SK-N-SH treated with all-trans-retinoic acid at 6 μM for 48 hours (cell line): ENCODE data around the gene GABPB2.

Experiments
- ATAC-seq: fragments of 200-7000 bp; cut with Tn5 transposase; 3 replicates; pipeline ENCODE4 v1.9.1; 2020; ENCODE audit warnings: mild to moderate bottlenecking, moderate library complexity
- ARNTL ChIP-seq: fragments of 450-650 bp; formaldehyde crosslinking; IDR thresholded peaks from 2 replicates; pipeline ENCODE4 v1.5.0; 2020; ENCODE audit warnings: low read depth, mild to moderate bottlenecking, moderate library complexity, borderline replicate concordance
- CREB5 ChIP-seq: fragments of 250-450 bp; sonication (Bioruptor Pico); IDR thresholded peaks from 2 replicates; pipeline ENCODE4 v1.5.1; 2020; ENCODE audit warnings: low read depth, mild to moderate bottlenecking, moderate library complexity
- CSDC2 ChIP-seq: fragments of 250-450 bp; sonication (Bioruptor Pico); IDR thresholded peaks from 2 replicates; pipeline ENCODE4 v1.5.0; 2020; ENCODE audit warnings: mild to moderate bottlenecking, moderate library complexity
- CSRNP3 ChIP-seq: fragments of 250-450 bp; sonication (Bioruptor Pico); IDR thresholded peaks from 2 replicates; pipeline ENCODE4 v1.5.1; 2021; ENCODE audit warnings: mild to moderate bottlenecking, moderate library complexity
- ESRRG ChIP-seq: fragments of 250-450 bp; sonication (Bioruptor Pico); IDR thresholded peaks from 2 replicates; pipeline ENCODE4 v1.6.1; 2021; ENCODE audit warnings: mild to moderate bottlenecking
- GLIS3 ChIP-seq: fragments of 250-450 bp; sonication (Bioruptor Pico); IDR thresholded peaks from 2 replicates; pipeline ENCODE4 v1.5.0; 2020; ENCODE audit warnings: mild to moderate bottlenecking, moderate library complexity
- ISL1 ChIP-seq: fragments of 250-450 bp; sonication (Bioruptor Pico); IDR thresholded peaks from 2 replicates; pipeline ENCODE4 v2.1.2; 2022; ENCODE audit warnings: mild to moderate bottlenecking, moderate library complexity
- OSR1 ChIP-seq: fragments of 250-450 bp; sonication (Bioruptor Pico); IDR thresholded peaks from 2 replicates; pipeline ENCODE4 v1.8.0; 2022; ENCODE audit warnings: moderate library complexity, mild to moderate bottlenecking, inconsistent platforms
- POU6F1 ChIP-seq: fragments of 250-450 bp; sonication (Bioruptor Pico); IDR thresholded peaks from 2 replicates; pipeline ENCODE4 v1.8.0; 2021; ENCODE audit warnings: low read depth, mild to moderate bottlenecking, moderate library complexity, borderline replicate concordance
- PPARA ChIP-seq: fragments of 250-450 bp; sonication (Bioruptor Pico); IDR thresholded peaks from 2 replicates; pipeline ENCODE4 v1.5.0; 2020; ENCODE audit warnings: mild to moderate bottlenecking, borderline replicate concordance
- RARB ChIP-seq: fragments of 250-450 bp; sonication (Bioruptor Pico); IDR thresholded peaks from 2 replicates; pipeline ENCODE4 v1.8.0; 2021; ENCODE audit warnings: mild to moderate bottlenecking, moderate library complexity
- SNAI2 ChIP-seq: fragments of 250-450 bp; sonication (Bioruptor Pico); IDR thresholded peaks from 2 replicates; pipeline ENCODE4 v1.5.0; 2020; ENCODE audit warnings: mild to moderate bottlenecking, moderate library complexity
- TCF4 ChIP-seq: fragments of 250-450 bp; sonication (Bioruptor Pico); IDR thresholded peaks from 2 replicates; pipeline ENCODE4 v1.8.0; 2021; ENCODE audit warnings: mild to moderate bottlenecking, moderate library complexity, borderline replicate concordance
- TSHZ2 ChIP-seq: fragments of 250-450 bp; sonication (Bioruptor Pico); IDR thresholded peaks from 2 replicates; pipeline ENCODE4 v1.5.0; 2020; ENCODE audit warnings: mild to moderate bottlenecking, moderate library complexity
- ZC3H10 ChIP-seq: fragments of 250-450 bp; sonication (Bioruptor Pico); IDR thresholded peaks from 2 replicates; pipeline ENCODE4 v1.5.1; 2021; ENCODE audit warnings: mild to moderate bottlenecking, moderate library complexity
- ZFP30 ChIP-seq: fragments of 450-650 bp; formaldehyde crosslinking; IDR thresholded peaks from 2 replicates; pipeline ENCODE4 v1.5.0; 2022; ENCODE audit warnings: mild to moderate bottlenecking, moderate library complexity
- ZNF565 ChIP-seq: fragments of 450-650 bp; formaldehyde crosslinking; conservative IDR thresholded peaks from 2 replicates; pipeline ENCODE4 v1.5.0; 2020; ENCODE audit warnings: low read depth, mild to moderate bottlenecking, moderate library complexity

GABPB2 gene

GRCh38 chr1:151159373-151159772 is 88.8 kb downstream of the GABPB2 start:
- TF ChIP-seq ZNF565 (CRISPR knock-in tag): no peak
- TF ChIP-seq RARB: no peak
- TF ChIP-seq CREB5: no peak
- TF ChIP-seq PPARA (CRISPR knock-in tag): no peak
- no peak for TF ChIP-seq ZFP30 (CRISPR knock-in tag)
- ATAC-seq: no peak

- ATAC-seq: peak; percentile 4
- TF ChIP-seq ARNTL (no peak), ZNF565 (CRISPR knock-in tag) (no peak), ZC3H10 (CRISPR knock-in tag) (no peak), SNAI2 (CRISPR knock-in tag) (no peak), CSRNP3 (CRISPR knock-in tag) (no peak), ISL1 (no peak)
These were observed 94.2 kb downstream of the GABPB2 start for GRCh38 chr1:151164732-151165280.

GRCh38 chr1:151165281-151165737 is 94.7 kb downstream of the GABPB2 start:
- peak; percentile 64 for ATAC-seq

GRCh38 chr1:151165738-151166504 is 95.4 kb downstream of the GABPB2 start, which contains the start of the genes LYSMD1 and SCNM1:
LYSMD1 (minus strand) TSS chr1:151165902; CDS start chr1:151165258, 644 bp downstream.
SCNM1 (plus strand) TSS chr1:151166144; CDS start chr1:151166153, 9 bp downstream.
- TF ChIP-seq ESRRG (CRISPR knock-in tag) (no peak), TSHZ2 (CRISPR knock-in tag) (peak; percentile 80; the same call in 1 of the 2 replicates), ZFP30 (CRISPR knock-in tag) (no peak), GLIS3 (CRISPR knock-in tag) (no peak), OSR1 (CRISPR knock-in tag) (no peak), ZC3H10 (CRISPR knock-in tag) (0 out of 2 replicates have a peak, but pooled peaks have one; percentile 61), ZNF565 (CRISPR knock-in tag) (no peak), POU6F1 (CRISPR knock-in tag) (peak; percentile 89; the same call in 1 of the 2 replicates), ARNTL (no peak)
- TF ChIP-seq, all 23 proteins: peak for 3
- peak; percentile 96 for ATAC-seq

More at GRCh38 chr1:151165281-151165737, 94.7 kb downstream of the GABPB2 start:
- TF ChIP-seq OSR1 (CRISPR knock-in tag) (no peak), SNAI2 (CRISPR knock-in tag) (no peak), CSDC2 (CRISPR knock-in tag) (no peak), RARB (no peak), ZNF565 (CRISPR knock-in tag) (no peak), TCF4 (CRISPR knock-in tag) (no peak)

- TF ChIP-seq ZFP30 (CRISPR knock-in tag): no peak
- TF ChIP-seq, all 23 proteins: peak for 0
- peak; percentile 57 for ATAC-seq
These were observed 96.0 kb downstream of the GABPB2 start for GRCh38 chr1:151166505-151166956.
